Left cardiac atrium (tissue), 4 donors: ENCODE data around the gene STARD5. TPM values are rescaled to one million over a fixed set of nuclear protein-coding genes. Genes with fewer than 3 reads are reported as not detected.

Experiments
- ATAC-seq, 2 donors: fragments of 200-7000 bp; cut with Tn5 transposase; one replicate each; pipeline ENCODE4 v1.9.1; 2020; ENCODE audit warnings: mild to moderate bottlenecking in 2 of 2, moderate library complexity in 2 of 2
- DNase-seq: peaks from one replicate; pipeline ENCODE4 v3.0.0-alpha.2; 2020
- intact Hi-C, 2 donors: fragments of 100-400 bp; cut with DNase I; formaldehyde crosslinking; loops; one replicate each; pipeline versions ENCODE4 v1.14.1 to v1.15.1; 2022 to 2023
- total RNA-seq, 2 donors: library from RNA; stranded (reverse); fragmentation: NEBNext Ultra II Directional; extraction: Animal tissue kit (Norgen Biotek cat#: 25700); gene quantifications; one replicate each; pipeline ENCODE4 v1.2.1, GENCODE V29; 2021
- donor health status: DM: no; HTN: yes; CAD: no.
- donor health status: DM: no; HTN: yes; CAD: no; lungs with severe emphysema.
- donor health status: DM: yes; HTN: yes; CAD: no.
- donor health status: Dilated cardiomyopathy.

Gene STARD5
- total RNA-seq, 2 donors from 2014 or later: 2.0 to 5.7 TPM

DNA sequence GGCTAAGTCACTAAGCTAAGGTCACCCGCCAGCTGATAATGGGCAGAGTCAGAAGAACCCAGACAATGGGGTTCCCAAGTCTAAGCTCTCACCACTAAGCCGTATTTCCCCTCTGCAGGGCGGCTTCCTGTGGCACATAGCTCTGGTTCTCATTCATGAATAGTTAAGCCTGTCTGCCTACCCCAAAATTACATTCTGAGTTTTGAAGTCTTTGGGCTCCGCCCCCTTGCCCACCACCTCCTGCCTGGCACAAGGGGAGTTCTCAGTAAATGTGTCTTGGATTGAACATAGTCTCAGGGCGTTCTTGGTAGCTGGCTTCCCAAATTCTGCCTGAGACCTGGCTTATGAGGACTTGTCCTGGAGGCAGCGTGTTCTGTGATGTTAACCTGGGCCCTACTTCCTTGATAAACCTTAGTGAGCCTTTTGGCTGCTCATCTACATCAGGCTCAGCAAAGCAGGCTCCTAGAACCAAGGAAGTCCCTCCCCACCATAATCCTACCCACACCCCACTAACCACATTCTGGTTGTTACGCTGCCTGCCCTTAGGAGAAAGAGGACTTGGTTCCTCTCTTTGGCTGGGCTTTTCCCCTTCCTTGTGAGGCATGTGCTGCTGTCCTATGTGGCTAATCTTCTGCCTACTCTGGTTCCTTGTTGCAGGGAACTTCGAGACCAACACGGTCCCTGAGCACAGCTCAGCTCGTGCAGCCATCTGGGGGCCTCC lies 54.9 kb downstream of the STARD5 start:
- ATAC-seq: no peak

GRCh38 chr15:81268340-81268739 lies 55.6 kb downstream of the STARD5 start:
- ATAC-seq (no peak), DNase-seq (no peak)
- intact Hi-C loops: loop anchor here (5.0 kb wide), 2 partner anchors 161 to 291 kb away; no protein-coding TSS in a partner anchor

More for the DNA sequence above, 54.9 kb downstream of the STARD5 start:
- DNase-seq: no peak
- intact Hi-C loops: loop anchor here (5.0 kb wide), 2 partner anchors 162 to 292 kb away; no protein-coding TSS in a partner anchor

DNA sequence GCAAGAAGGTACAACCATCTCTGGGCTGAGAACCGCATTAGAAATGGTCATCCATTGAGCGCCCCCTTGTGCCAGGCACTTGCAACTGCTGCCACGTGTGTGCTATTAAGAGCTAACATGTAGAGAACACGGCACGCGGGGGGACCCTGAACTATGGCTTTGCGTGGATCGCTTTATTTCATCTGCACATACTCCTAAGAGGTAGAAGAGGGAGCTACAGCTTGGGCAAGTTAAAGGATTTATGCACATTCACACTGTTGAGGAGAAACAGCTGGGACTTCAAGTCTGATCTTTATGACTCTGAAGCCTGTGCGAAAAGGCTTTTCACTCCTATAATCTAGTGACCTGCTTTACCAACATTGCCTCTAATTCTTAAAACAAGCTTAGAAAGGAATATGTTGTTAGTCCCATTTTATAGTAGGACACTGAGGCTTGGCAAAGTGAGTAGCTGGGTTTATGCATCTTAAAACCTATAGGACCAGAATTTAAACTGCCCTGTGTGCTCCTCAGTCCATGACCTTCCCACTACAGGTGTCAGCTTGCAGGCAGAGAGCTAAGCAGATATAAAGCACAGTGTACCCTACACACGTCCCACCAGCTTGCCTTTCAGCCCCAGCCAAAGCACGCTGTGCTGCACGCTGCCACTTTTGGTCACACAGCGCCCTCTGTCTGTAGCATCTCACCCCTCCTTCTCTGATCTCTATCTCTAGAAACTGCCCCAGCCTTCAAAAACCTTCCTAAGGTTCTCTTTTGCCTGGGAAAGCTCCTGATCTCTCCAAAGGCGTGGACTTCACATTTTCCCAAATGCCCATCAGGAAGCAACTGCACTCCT lies 57.8 kb downstream of the STARD5 start:
- intact Hi-C loops: loop anchor here (1.0 to 5.0 kb wide), 4 partner anchors 111 to 289 kb away; no protein-coding TSS in a partner anchor
- peak; percentile 85 for DNase-seq
- peak; percentile 95 to 96 for ATAC-seq

DNA sequence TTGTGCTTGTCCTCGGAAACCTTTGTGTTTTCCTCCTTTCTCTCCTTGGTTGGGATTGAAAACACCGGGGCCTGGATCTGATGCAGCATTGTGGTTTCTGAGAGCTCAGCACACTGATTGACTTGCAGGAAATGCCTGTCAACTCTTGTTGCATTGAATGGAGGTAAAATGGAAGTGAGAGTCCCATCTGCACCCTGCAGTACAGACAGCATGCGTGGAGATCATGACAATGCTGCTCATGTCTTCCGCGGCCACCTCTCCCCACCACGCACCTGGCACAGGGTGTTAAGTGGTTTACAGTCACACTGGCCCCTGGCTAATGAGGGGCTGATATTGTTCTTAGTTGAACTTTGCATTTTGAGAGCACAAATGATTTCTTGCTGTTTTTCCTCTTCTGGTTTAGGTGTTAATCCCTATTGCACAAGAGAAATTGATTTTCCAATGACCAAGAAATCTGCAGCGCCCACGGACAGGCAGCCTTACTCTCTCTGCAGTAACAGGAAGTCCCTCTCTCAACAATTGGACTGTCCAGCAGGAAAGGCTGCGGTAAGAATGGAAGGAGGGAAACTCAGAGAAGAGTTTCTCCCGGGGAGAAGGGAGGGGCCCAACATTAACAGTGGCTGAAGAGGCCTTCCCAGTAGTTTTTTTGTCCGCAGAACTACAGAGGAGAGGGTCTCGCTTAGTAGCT lies 58.5 kb downstream of the STARD5 start:
- peak; percentile 23 to 48 for ATAC-seq
- intact Hi-C loops: loop anchor here (5.0 kb wide), 2 partner anchors 158 to 288 kb away; no protein-coding TSS in a partner anchor
- no peak for DNase-seq

- ATAC-seq (no peak), DNase-seq (no peak)
- intact Hi-C loops: loop anchor here in 1 of 2 donors (5.0 kb wide), 1 partner anchor 102 kb away; no protein-coding TSS in a partner anchor
Measured at GRCh38 chr15:81264072-81264857, 59.7 kb downstream of the STARD5 start.

- intact Hi-C loops: loop anchor here in 1 of 2 donors (5.0 kb wide), 1 partner anchor 101 kb away; no protein-coding TSS in a partner anchor
- no peak for ATAC-seq
- DNase-seq: no peak
Measured at GRCh38 chr15:81263477-81263876, 60.5 kb downstream of the STARD5 start.

- no peak for ATAC-seq
- intact Hi-C loops: loop anchor here in 1 of 2 donors (5.0 kb wide), 1 partner anchor 99 kb away; no protein-coding TSS in a partner anchor
- DNase-seq: no peak
Measured at GRCh38 chr15:81261172-81261811, 62.6 kb downstream of the STARD5 start.

GRCh38 chr15:81259760-81260298 lies 64.1 kb downstream of the STARD5 start:
- ATAC-seq: no peak
- DNase-seq: no peak
- intact Hi-C loops: loop anchor here (5.0 kb wide), 2 partner anchors 98 to 263 kb away; no protein-coding TSS in a partner anchor

Other genes starting within 250 kb of the STARD5 start
- under 1 TPM; 0.41 to 0.52 TPM for gene CFAP161, start 189.9 kb downstream of the STARD5 start, total RNA-seq
- 10 to 100 TPM in 1 of 2 donors, 1 to 10 TPM in 1; 4.7 to 10.1 TPM for gene IL16, start 127.3 kb downstream of the STARD5 start, total RNA-seq
- not detected for gene TMC3, start 50.1 kb upstream of the STARD5 start, total RNA-seq